HG03280 (cell line): Measurements from ENCODE around the gene CKLF.
A peak's percentile ranks its signal among the peaks of the same experiment; 100 is the strongest.

Experiments used
- ATAC-seq: cut with Tn5 transposase; IDR thresholded peaks from one replicate; pipeline ENCODE4 v1.9.1; 2021; ENCODE audit warnings: mild to moderate bottlenecking, moderate library complexity; ENCODE audit not compliant: unreplicated experiment

Gene CKLF

DNA sequence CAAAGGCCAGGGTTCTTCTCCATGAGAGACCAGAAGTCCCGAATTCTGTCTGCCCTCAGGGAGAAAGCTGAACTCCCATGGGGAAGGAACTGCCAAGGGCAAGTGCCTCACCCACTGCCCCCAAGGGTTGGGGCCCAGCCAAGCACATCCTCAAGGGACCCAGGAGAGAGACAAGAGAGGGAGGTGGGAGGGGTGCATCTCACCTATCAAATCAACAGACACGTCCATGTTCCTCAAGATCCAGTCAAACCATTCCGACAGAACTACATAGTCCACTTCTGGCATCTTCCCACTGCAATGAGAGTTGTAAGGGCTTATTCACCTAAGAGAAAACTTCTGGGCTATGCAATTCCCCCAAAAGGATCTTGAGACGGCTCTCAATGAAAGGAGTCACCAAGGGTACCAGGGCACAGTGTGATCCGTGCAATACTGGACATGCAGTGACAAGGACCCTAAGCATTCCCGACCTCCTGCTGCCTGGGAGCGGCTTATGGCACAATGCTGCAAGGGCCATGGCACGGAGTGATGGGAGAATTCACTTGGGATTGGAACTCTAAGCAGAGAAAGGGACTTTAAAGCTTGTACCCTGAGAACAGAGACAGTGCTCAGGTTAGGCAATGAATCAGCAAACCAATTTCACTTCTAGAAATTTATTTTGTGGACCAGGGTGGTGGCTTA lies 34.7 kb upstream of the CKLF start:
- ATAC-seq: no peak

DNA sequence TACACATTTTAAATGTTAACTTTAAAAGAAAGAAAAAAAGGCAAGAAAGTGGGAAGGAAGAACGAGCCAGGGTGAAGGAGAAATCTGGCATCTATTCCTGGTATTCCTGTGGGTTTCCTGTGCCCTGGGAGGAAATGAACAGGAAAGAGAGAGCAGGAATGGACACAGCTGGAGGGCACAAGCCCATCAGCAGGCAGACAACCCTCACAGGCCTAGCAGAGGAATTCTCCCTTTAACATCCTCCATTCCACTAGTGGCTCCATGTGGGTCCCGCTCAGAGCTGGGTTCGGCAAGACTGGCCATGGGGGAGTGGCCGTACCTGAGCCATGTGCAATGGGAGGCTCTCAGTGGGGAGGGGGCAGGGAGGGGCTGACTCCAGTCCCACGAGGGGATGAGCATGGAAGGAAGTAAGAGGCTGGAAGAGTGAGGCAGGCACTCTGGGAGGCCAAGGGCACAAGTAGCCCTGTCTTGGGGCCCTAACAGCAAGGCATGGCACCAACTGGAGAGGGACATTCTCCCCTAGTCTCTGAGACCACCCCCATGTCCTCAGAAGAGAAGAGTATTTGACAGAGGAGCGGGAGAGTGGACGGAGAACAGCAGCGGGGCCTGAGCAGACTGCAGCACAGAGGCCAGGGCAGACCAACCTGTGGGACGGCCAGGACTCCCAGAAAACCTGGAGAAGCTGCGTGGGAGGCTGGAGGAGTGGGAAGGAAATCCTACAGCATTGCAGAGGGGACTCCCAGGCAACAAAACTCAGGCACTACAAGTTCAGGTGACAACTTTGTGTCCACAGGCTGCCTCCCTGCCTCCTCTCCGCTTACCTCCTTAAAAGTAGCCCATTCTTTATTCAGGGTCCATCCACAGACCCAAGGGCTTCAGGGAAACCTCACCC lies 32.6 kb upstream of the CKLF start:
- no peak for ATAC-seq

DNA sequence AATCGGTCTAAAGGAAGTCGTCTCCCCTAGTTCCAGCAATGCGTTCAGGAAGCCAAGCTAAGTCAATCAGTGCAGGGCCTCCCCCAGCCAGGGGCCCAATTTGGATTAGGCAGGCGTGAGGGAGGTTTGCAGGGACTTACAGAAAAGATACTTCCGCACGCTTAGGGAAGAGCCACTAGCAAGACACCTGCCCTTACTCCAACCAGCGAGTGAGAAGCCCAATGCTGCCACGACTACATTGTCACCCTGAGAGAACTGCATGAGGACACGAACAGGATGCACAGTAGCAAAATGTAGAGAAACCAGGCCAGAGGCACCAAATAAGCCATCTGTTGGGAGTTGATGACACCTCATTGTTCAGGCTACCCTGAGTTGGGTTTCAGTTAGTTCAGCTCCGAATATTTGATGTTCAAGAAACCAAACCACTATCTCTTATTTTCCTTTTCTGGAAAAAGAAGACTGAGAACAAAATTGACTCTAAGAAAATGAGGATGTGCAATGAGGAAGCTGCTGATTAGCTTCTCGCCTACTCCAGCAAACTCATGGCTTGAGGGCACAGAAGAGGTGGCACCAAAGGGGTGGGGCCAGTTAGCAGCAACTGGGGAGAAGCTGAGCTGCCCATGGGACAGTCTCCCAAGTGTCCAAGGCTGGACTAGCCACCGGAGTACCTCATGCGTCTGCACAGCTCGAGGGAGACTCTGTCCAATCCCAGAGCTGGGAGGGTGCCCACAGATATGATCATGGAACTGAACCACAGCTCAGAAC lies 31.8 kb upstream of the CKLF start:
- ATAC-seq: no peak

DNA sequence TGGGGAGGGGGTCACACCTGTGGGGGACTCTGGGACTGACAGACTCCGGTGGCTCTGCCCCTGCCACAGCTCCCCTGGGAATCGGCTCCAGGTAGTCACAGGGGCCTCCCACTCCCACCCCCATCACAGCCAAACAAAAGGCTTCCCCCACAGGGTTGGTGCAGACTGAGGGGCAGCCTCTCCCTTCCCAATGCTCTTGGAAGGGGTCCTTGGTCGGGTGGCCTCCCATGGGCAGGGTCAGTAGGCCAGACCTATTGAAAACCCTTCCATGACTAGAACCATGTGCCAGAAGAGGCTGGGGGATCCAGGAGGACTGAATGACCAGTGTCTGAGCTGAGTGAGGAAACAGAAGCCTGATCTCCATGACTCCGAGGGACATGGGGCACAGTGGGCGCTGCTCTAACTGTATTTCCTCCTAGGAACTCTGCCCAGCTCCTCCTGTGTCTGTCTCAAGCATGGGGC lies 31.1 kb upstream of the CKLF start:
- no peak for ATAC-seq

DNA sequence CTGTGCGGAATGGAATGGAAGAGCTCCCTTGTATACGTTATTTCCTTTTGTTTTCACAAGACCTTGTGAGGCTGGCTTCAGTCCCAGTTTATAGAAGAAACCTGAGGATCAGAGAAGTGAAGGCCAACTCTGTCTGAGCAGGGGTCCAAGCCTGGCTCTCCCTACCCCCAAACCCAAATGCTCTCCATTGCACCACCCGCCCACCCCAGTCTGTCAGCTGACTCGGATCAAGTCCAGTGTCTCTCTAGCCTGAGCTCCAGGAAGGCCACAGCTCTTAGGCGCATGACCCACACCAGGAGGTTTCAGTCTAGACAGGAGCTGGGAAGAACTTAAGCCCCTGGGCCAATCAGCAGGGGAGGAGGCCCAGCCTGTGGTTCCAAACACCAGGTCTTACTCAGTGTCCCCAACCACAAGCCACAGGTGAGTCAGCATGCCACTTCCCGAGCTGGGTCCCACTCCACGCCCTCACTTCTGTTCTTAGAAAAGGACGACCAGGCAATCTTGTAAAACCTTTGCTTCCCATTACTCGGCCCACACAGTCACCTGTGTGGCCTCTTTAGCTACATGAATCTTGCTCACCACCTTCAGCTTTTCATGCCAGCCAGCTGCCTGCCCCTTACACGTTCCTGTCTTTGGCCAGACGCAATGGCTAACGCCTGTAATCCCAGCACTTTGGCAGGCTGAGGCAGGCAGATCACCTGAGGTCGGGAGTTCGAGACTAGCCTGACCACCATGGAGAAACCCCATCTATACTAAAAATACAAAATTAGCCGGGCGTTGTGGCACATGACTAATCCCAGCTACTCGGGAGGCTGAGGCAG lies 30.2 kb upstream of the CKLF start:
- no peak for ATAC-seq

DNA sequence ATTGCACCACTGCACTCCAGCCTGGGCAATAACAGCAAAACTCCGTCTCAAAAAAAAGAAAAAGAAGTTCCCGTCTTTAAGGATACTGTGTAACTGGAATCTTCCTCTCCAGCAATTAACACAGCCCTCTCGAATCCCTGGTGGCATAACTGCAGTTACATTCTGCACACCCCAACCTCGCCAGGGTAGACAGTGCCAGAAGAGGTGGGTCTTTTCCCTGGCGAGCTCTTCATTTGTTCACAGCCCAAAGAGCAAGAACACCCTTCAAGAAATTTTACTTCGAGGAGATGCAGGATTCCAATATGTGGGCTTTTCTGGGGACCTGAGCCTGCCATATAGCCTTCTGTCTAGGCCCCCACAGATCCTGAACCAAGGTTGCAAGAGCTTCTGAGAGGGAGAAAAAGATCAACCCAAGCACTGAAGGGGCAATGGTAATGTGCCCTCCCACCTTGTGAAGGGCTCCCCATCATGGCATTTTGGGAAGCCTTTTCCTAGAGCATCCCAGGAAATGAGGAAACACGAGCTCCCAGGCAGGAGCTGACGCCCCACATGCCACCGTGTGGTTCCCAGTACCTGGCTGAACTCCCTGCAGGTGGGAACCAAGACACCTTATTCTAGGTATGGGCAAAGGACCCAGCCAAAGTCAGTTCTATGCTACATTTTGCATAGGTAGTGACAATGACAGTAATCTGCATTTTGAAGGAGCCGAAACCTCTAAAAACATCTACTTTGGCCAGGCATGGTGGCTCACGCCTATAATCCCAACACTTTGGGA lies 29.4 kb upstream of the CKLF start:
- ATAC-seq: no peak

DNA sequence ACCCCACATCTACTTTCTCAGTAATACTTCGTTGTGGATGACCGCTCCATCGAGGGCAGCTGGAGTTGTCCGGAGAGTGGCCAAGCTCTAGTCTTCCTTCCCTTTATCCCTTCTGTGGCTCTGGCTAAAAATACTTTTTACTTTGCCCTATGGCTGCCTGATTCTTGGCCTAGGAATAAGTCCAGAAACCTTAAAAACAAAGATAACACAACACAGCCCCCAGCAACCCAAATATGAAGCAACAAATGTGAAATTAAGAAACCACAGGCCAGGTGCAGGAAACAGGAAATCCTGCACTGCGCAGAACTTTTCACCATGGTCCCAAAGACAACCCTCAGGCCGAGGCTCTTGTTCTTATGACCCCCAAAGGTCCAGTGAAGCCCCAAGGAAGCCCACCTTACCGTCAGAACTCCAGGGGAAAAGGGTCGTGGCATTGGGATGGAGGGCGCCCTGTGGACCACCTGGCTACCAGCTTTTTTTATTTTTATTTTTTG lies 28.5 kb upstream of the CKLF start:
- peak; percentile 58 for ATAC-seq

DNA sequence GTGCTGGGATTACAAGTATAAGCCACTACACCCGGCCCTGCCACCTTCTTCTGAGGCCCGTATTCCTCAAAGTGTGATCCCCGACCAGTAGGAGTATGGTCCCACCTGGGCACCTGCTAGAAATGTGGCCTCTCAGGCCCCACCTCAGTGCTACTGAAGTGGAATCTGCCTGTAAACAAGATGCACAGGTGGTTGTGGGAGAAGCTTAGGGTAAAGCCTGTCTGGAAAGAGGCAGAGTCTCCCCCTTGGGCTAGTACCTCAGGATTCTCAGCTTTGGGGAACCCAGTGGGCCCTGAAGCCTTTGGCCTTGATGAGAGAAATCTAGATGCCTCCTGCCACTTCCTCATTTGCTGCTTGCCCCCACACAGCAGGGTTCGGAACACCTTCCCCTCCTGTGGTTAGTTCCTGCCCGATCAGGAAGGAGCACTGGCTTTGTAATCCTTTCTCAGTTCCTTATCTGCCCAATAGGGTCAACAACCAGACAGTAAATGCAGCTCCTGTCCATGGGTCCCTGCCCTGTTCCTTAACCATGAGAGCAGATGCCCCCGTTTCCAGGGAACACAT lies 27.7 kb upstream of the CKLF start:
- peak; percentile 49 for ATAC-seq

DNA sequence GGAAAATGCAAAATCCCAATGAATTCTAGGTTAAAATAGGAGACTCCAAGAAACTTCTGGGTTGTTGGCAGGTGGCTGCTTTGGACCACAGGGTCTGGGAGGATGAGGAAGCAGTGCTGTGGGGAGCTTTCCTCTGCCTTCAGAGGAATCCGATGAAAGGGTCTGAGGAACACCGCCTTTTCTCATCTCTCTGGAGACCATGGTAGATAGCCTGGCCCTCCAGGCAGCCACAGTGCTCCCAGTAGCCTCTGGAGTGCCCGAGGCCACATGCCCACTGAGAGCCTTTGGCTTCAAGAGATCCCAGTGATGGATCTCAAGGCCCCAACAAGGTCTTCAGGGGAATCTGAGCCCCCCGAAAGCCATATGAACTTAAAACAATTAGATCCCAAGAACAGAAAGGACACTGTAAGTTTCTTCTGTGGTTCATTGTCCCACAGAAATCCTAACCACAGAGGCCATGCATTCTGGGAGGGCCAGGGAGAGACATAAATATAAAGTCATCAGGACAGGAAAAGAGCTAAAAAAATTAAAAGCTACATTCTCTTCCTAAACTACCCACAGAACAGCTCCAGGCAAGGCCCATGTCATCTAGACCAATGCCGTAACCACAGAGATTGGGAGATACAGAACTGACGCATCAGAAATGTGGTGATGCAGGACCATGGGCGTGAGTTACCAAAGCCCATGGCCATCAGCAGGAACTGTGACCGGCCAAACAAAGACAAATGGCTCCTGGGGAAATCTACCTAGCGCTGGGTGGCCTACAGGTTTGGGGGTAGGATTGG lies 26.8 kb upstream of the CKLF start:
- no peak for ATAC-seq

DNA sequence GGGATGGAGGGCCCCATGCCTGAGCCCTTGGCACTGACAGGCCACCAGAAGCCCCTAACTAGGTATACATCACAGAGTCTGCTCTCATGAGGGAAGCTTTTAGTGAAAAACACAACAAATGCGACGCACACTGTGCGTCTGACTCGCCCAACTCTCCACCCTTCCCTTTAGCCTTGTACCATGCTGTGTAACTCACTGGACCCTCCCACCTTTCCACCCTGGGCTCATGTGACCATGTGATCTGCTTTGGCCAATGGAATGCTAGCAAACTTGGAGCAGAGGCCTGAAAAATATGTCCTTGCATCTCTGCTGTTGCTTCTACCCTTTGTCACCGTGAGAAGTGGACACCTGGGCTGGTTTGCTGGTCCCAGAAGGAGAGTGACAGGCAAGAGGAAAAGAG lies 24.1 kb upstream of the CKLF start:
- no peak for ATAC-seq

DNA sequence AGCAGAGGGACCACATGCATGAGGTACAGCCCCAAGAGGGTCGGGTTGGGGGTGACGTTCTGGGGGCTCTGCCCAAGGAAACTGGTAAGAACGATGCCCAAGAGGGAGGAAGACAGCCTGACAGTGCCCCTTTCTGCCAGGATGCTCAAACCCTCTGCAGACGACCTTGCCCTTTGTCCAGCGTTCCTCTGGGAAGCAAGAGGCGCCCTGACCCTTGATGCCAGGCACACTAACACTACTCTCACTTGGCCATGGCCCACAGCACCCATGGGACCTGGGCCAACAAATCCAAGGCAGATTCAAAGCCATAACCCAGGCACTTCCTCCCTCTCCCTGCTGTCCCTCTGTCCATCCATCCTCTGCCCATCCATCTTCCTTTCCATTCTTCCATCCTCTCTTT lies 22.9 kb upstream of the CKLF start:
- ATAC-seq: no peak

DNA sequence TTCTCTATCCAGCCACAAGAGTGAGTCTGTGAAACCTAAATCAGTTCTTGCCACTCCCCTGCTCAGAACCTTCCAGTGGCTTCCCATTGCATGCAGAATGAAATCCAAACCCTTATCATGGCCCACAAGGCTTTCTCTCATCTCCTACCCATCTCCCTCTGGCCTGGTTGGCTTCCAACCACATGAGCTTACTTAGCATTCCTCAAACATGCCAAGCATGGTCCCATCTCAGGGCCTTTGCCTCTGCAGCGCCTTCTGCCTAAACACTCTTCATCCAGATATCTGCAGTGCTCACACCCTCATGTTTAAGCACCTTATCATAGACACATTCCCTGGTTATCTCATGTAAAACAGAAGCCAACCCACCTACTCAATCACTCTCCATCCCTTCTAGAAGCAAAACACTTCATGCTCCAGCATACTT lies 18.0 kb upstream of the CKLF start:
- no peak for ATAC-seq

DNA sequence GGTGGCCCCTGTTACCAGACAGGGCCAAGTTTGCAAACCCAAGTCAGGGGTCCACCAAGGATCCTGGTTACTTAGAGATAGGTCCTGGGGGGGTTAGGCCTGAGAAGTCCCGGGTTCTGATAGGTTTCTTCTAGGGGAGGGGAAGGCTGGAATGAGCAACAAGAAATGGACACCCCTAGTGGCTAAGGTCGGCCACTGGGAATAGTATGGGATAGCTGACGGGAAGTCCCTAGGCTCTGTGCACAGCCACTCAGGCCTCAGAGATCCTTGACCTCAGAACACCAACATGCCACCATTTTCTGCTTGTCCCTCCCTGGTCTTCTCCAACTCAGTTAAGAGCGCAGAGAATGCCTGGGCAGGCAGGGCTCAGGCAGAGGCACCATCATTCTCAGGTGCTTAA lies 15.9 kb upstream of the CKLF start:
- ATAC-seq: no peak

DNA sequence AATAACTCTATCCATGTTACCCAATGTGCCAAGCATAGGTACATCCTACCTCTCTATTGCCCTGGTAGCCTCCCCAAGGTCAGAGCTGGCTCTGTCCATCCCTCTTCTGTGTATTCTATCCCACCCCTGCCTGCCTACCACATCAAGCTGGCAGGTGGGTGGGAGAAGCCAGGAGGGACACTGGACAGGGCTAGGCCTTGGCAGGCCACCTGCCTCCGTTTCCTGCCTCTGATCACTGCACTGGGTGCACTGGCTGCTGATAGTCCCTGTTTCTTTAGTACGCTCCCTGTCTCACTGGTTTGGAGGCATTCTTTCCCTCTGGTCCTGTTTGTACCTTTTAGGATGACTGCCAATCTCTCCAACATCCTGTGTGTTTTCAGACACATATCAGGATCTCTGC lies 15.1 kb upstream of the CKLF start:
- ATAC-seq: no peak

DNA sequence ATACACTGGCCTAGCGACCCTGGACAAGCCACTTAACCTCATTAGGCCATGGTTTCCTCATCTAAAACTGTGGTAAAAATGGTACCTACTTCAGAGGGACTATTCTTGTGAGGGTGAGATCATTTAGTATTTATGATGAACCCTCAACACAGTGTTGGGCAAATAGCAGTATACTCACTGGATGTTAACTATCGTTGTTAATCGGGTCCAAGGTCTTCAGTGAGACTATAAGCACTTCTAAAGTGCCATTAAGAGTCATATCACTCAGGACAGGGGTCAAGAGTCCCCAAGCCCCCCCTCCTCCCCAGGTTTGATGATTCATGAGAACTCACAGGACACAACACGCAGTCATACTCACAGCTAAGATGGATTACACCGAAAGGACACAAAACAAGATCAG lies 13.5 kb upstream of the CKLF start:
- no peak for ATAC-seq

DNA sequence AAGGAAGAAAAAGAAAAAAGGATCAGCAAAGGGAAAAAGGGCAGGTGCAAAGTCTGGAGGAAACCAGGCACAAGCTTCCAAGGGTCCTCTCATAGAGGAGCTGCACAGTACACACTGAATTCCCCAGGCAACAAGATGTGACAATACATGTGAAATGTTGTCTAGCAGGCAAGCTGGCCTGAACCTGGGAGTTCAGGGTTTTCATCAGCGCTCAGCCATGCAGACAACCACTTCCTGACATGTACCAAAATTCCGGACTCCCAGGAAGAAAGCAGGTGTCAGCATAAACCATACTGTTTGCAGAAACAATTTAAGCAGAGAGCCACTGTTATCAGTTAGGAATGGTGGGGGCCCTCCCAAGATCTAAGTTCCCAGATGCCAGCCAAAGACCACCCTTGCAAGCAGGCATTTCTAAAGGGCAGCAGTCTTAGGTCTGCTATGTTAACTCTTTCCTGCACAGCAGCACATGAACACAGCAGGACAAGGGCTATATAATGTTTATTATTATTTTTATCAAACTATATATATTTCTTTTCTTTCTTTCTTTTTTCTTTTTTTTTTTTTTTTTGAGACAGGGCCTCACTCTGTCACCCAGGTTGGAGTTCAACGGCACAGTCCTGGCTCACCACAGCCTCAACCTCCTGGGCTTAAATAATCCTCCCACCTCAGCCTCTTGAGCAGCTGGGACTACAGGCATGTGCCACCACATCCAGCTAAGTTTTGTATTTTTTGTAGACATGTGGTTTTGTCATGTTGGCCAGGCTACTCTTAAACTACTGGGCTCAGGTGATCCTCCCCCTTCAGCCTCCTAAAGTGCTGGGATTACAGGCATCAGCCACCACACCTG lies 12.5 kb upstream of the CKLF start:
- no peak for ATAC-seq

DNA sequence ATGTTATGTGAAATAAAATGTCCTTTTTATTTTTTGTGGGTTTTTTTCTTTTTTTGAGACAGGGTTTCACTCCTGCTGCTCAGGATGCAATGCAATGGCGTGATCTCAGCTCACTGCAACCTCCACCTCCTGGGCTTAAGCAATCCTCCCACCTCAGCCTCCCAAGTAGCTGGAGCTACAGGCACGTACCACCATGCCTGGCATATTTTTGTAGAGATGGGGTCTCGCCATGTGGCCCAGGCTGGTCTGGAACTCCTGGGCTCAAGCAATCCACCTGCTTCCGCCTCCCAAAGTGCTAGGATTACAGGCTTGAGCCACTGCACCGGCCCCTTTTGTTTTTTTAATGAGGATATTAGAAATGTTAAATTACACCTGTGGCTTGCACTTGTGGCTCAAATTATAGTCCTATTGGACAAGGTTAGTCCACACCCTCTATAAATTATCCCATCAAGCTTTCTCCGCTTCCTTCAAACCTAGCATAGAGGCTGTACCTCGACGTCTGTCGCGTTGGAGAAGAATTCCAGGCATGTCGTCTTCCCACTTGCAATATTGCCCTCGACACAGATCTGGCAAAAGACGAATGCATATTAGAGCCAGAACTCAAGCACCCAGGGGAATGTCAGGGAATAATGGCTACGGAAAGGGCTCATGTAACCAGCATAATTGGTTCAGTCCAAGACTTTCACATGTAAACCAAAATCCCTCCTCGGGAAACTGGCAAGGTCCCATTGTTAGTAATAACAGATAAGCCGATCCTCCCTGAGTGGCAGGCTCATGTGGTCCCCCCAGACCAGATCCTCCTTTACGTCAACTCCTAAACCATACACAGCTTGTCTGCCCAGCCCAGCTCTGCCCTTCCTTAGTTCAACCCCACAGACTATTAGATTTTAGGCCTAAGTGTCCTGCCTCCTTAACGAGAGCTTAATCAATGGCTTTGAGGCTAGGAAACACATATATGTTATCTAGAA lies 10.7 kb upstream of the CKLF start:
- no peak for ATAC-seq
